H9 (cell line): ENCODE data around the gene SNCA. TPM values are rescaled to one million over a fixed set of nuclear protein-coding genes. Genes with fewer than 3 reads are reported as not detected.

Experiments used
- DNase-seq: peaks from one replicate; pipeline ENCODE4 v3.0.0-alpha.2; 2017
- H2AFZ ChIP-seq: one replicate; pipeline ENCODE4 v1.6.1; 2013; ENCODE audit warnings: mild to moderate bottlenecking, low read length, control low read depth, moderate library complexity
- H2AK5ac ChIP-seq: 2 replicates; pipeline ENCODE4 v1.6.1; 2013; ENCODE audit warnings: low read length, control low read depth, mixed read lengths; ENCODE audit not compliant: insufficient read length
- H2BK120ac ChIP-seq: one replicate; pipeline ENCODE4 v1.6.1; 2013; ENCODE audit warnings: low read depth, mild to moderate bottlenecking, low read length, control low read depth, inconsistent platforms; ENCODE audit not compliant: poor library complexity, severe bottlenecking
- H2BK12ac ChIP-seq: 2 replicates; pipeline ENCODE4 v1.6.1; 2013; ENCODE audit warnings: low read length, control low read depth, mixed read lengths, low read depth; ENCODE audit not compliant: insufficient read length
- H2BK15ac ChIP-seq: 2 replicates; pipeline ENCODE4 v1.6.1; 2013; ENCODE audit warnings: low read depth, low read length, control low read depth
- H2BK20ac ChIP-seq: one replicate; pipeline ENCODE4 v1.6.1; 2013; ENCODE audit warnings: low read depth, mild to moderate bottlenecking, low read length, control low read depth, inconsistent platforms; ENCODE audit not compliant: poor library complexity, severe bottlenecking
- H2BK5ac ChIP-seq: 2 replicates; pipeline ENCODE4 v1.6.1; 2013; ENCODE audit warnings: low read length, control low read depth, mixed read lengths; ENCODE audit not compliant: insufficient read length
- H3K14ac ChIP-seq: 2 replicates; pipeline ENCODE4 v1.6.1; 2013; ENCODE audit warnings: low read length, control low read depth; ENCODE audit not compliant: insufficient read depth
- H3K18ac ChIP-seq: 2 replicates; pipeline ENCODE4 v1.6.1; 2013; ENCODE audit warnings: low read depth, mild to moderate bottlenecking, mixed read lengths, low read length, control low read depth; ENCODE audit not compliant: insufficient read length
- H3K23ac ChIP-seq: 2 replicates; pipeline ENCODE4 v1.6.1; 2013; ENCODE audit warnings: low read length, control low read depth, mixed read lengths, low read depth; ENCODE audit not compliant: insufficient read length
- H3K23me2 ChIP-seq: 2 replicates; pipeline ENCODE4 v1.6.1; 2013; ENCODE audit warnings: low read depth, mild to moderate bottlenecking, mixed read lengths, low read length, control low read depth; ENCODE audit not compliant: insufficient read length, poor library complexity, severe bottlenecking
- H3K27ac ChIP-seq: 2 replicates; pipeline ENCODE4 v1.5.1; 2013; ENCODE audit warnings: low read length, control low read depth, mixed read lengths, low read depth; ENCODE audit not compliant: insufficient read length
- H3K27me3 ChIP-seq: 2 replicates; pipeline ENCODE4 v1.6.1; 2013; ENCODE audit warnings: low read length, control low read depth, inconsistent platforms; ENCODE audit not compliant: insufficient read depth
- H3K4ac ChIP-seq: 2 replicates; pipeline ENCODE4 v1.6.1; 2013; ENCODE audit warnings: low read depth, mild to moderate bottlenecking, control low read depth, inconsistent platforms, low read length, moderate library complexity
- H3K4me1 ChIP-seq: 2 replicates; pipeline ENCODE4 v1.6.1; 2013; ENCODE audit warnings: low read length, control low read depth, inconsistent platforms; ENCODE audit not compliant: insufficient read depth
- H3K4me2 ChIP-seq: 2 replicates; pipeline ENCODE4 v1.6.1; 2013; ENCODE audit warnings: low read length, control low read depth, mixed read lengths; ENCODE audit not compliant: insufficient read length, insufficient read depth
- H3K56ac ChIP-seq: 2 replicates; pipeline ENCODE4 v1.6.1; 2013; ENCODE audit warnings: low read depth, mild to moderate bottlenecking, mixed read lengths, low read length, control low read depth; ENCODE audit not compliant: insufficient read length
- H3K79me1 ChIP-seq: 2 replicates; pipeline ENCODE4 v1.6.1; 2013; ENCODE audit warnings: low read depth, mild to moderate bottlenecking, moderate library complexity, low read length, control low read depth, inconsistent platforms; ENCODE audit not compliant: insufficient read depth, poor library complexity, severe bottlenecking
- H3K79me2 ChIP-seq: 2 replicates; pipeline ENCODE4 v1.6.1; 2013; ENCODE audit warnings: low read length, control low read depth, inconsistent platforms; ENCODE audit not compliant: insufficient read depth
- H3K9ac ChIP-seq: 2 replicates; pipeline ENCODE4 v1.6.1; 2013; ENCODE audit warnings: low read length, control low read depth, mixed read lengths; ENCODE audit not compliant: insufficient read length; ENCODE audit errors: extremely low read depth
- H3K9me3 ChIP-seq: one replicate; pipeline ENCODE4 v1.6.1; 2013; ENCODE audit warnings: low read depth, low read length, inconsistent platforms; ENCODE audit not compliant: control insufficient read depth
- H3T11ph ChIP-seq: one replicate; pipeline ENCODE4 v1.6.1; 2013; ENCODE audit warnings: mild to moderate bottlenecking, low read length, control low read depth, inconsistent platforms
- H4K20me1 ChIP-seq: one replicate; pipeline ENCODE4 v1.6.1; 2013; ENCODE audit not compliant: control insufficient read depth, insufficient read length, insufficient read depth
- H4K5ac ChIP-seq: 2 replicates; pipeline ENCODE4 v1.6.1; 2013; ENCODE audit warnings: low read depth, mild to moderate bottlenecking, mixed read lengths, low read length, control low read depth; ENCODE audit not compliant: insufficient read length
- H4K8ac ChIP-seq: replicated peaks from 2 replicates; pipeline ENCODE4 v1.6.1; 2013; ENCODE audit warnings: low read length, control low read depth, mixed read lengths, low read depth; ENCODE audit not compliant: insufficient read length
- H4K91ac ChIP-seq: 2 replicates; pipeline ENCODE4 v1.6.1; 2013; ENCODE audit warnings: low read depth, mild to moderate bottlenecking, moderate library complexity, mixed read lengths, low read length, control low read depth; ENCODE audit not compliant: insufficient read length
- H3K27ac Mint-ChIP-seq, 3 experiments: 2 replicates in 2 of 3; 3 replicates in 1 of 3; pipeline ENCODE4 v1.8.0; 2020 to 2021; ENCODE audit warnings: mixed read lengths in 3 of 3, mild to moderate bottlenecking in 1 of 3, moderate library complexity in 1 of 3
- H3K27me3 Mint-ChIP-seq: 2 replicates; pipeline ENCODE4 v1.8.0; 2021; ENCODE audit warnings: low read depth, mild to moderate bottlenecking, moderate library complexity, mixed read lengths
- H3K36me3 Mint-ChIP-seq, 3 experiments: 2 replicates in 2 of 3; 3 replicates in 1 of 3; pipeline ENCODE4 v1.8.0; 2020 to 2021; ENCODE audit warnings: low read depth in 3 of 3, mixed read lengths in 3 of 3; ENCODE audit not compliant: insufficient read depth in 1 of 3
- H3K4me1 Mint-ChIP-seq, 2 experiments: 2 replicates each; pipeline ENCODE4 v1.8.0; 2020; ENCODE audit warnings: mixed read lengths in 2 of 2
- H3K4me3 Mint-ChIP-seq, 2 experiments: 2 replicates in 1 of 2; 3 replicates in 1 of 2; pipeline ENCODE4 v1.8.0; 2020 to 2021; ENCODE audit warnings: mild to moderate bottlenecking in 2 of 2, mixed read lengths in 2 of 2, moderate library complexity in 1 of 2
- H3K9me3 Mint-ChIP-seq, 2 experiments: 2 replicates in 1 of 2; 3 replicates in 1 of 2; pipeline ENCODE4 v1.8.0; 2020; ENCODE audit warnings: mild to moderate bottlenecking in 2 of 2, mixed read lengths in 2 of 2, moderate library complexity in 1 of 2
- WGBS: extraction: QIAGEN DNeasy Blood & Tissue Kit; methylation state at CpG from one replicate; pipeline ENCODE4 v1.1.7; 2013; ENCODE audit warnings: missing lambda C conversion rate, low lambda C conversion rate, mixed read lengths; ENCODE audit not compliant: insufficient read length; ENCODE audit errors: extremely low coverage; 5-methylcytosine and 5-hydroxymethylcytosine counted together
- total RNA-seq: library from RNA; stranded (reverse); gene quantifications from 2 replicates; pipeline ENCODE4 v1.2.1, GENCODE V29; 2021
- TF ChIP-seq, protein P1 (sequence below): fragments of 200-600 bp; sonication (generic); conservative IDR thresholded peaks from 3 replicates; pipeline ENCODE4 v1.8.0; 2021; ENCODE audit warnings: antibody characterized with exemption, mild to moderate bottlenecking

SNCA gene
- total RNA-seq, 1 experiment from 2014 or later = 8.5 TPM

- no peaks in the 10 kb centered on the region for H3K79me1 ChIP-seq
- no peaks in the 10 kb centered on the region for H3K4me1 ChIP-seq
- H3K23me2 ChIP-seq = no peaks in the 10 kb centered on the region
- no peak overlapping the region for H2BK5ac ChIP-seq
- Mint-ChIP-seq H3K9me3 (peaks cover 12 to 24% of the 10 kb centered on the region in 2 experiments), H3K36me3 (peaks cover 0 to 14% (median 10%) of the 10 kb centered on the region in 3 experiments; a peak in 5 of 7 replicates), H3K27me3 (no peaks in the 10 kb centered on the region), H3K27ac (no peak overlapping the region), H3K4me3 (no peak overlapping the region), H3K4me1 (peaks cover 0 to 4% of the 10 kb centered on the region in 2 experiments; a peak in 3 of 4 replicates)
- H3K79me2 ChIP-seq = no peaks in the 10 kb centered on the region
- no peak overlapping the region for H2AFZ ChIP-seq
- H4K91ac ChIP-seq = no peak overlapping the region
- no peak overlapping the region for H3K4me2 ChIP-seq
- no peak overlapping the region for H2BK12ac ChIP-seq
- H3K56ac ChIP-seq = no peak overlapping the region
- H2BK20ac ChIP-seq = no peak overlapping the region
- DNase-seq = no peak
- no peak overlapping the region for H4K8ac ChIP-seq
- H3T11ph ChIP-seq = no peak overlapping the region
- TF ChIP-seq, protein P1, sequence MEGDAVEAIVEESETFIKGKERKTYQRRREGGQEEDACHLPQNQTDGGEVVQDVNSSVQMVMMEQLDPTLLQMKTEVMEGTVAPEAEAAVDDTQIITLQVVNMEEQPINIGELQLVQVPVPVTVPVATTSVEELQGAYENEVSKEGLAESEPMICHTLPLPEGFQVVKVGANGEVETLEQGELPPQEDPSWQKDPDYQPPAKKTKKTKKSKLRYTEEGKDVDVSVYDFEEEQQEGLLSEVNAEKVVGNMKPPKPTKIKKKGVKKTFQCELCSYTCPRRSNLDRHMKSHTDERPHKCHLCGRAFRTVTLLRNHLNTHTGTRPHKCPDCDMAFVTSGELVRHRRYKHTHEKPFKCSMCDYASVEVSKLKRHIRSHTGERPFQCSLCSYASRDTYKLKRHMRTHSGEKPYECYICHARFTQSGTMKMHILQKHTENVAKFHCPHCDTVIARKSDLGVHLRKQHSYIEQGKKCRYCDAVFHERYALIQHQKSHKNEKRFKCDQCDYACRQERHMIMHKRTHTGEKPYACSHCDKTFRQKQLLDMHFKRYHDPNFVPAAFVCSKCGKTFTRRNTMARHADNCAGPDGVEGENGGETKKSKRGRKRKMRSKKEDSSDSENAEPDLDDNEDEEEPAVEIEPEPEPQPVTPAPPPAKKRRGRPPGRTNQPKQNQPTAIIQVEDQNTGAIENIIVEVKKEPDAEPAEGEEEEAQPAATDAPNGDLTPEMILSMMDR = no peak
- H3K27ac ChIP-seq = no peak overlapping the region
- H3K4ac ChIP-seq = no peak overlapping the region
- H4K5ac ChIP-seq = no peak overlapping the region
- H2BK15ac ChIP-seq = no peak overlapping the region
- no peak overlapping the region for H3K9ac ChIP-seq
- no peaks in the 10 kb centered on the region for H3K9me3 ChIP-seq
- H3K18ac ChIP-seq = no peak overlapping the region
- no peaks in the 10 kb centered on the region for H3K27me3 ChIP-seq
- WGBS = no CpG with 5 or more reads among the region's 2 CpGs
- H2BK120ac ChIP-seq = no peak overlapping the region
- H3K14ac ChIP-seq = no peak overlapping the region
- no peak overlapping the region for H3K23ac ChIP-seq
- H4K20me1 ChIP-seq = no peaks in the 10 kb centered on the region
- H2AK5ac ChIP-seq = no peak overlapping the region
Measured at GRCh38 chr4:89781321-89781720, 55.6 kb downstream of the SNCA start.
